Measurements from ENCODE around the gene ARHGAP8. TPM values are rescaled to one million over a fixed set of nuclear protein-coding genes. Genes with fewer than 3 reads are reported as not detected.
"Not testable (repeated sequence)": the region's sequence is repeated elsewhere in the genome, so short reads cannot be mapped to it uniquely, and the experiment has no call there.

ARHGAP8 gene
- polyA plus RNA-seq, 1 donor: 16.2 TPM

DNA sequence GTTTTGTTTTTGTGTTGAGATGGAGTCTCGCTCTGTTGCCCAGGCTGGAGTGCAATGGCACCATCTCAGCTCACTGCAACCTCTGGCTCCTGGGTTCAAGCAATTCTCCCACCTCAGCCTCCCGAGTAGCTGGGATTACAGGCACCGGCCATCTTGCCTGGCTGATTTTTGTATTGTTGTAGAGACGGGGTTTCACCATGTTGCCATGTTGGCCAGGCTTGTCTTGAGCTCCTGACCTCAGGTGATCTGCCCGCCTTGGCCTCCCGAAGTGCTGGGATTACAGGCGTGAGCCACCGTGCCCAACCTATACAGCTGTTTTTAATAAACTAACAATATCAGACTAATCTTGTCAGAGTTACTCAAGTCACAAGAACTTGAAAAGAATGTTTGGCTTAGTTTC, 102.3 kb downstream of the ARHGAP8 start:
- WGBS (ENCODE audit: insufficient coverage, low lambda C conversion rate): no CpG with 5 or more reads among the region's 8 CpGs
- not testable (repeated sequence) for DNase-seq; H3K9me3 ChIP-seq (ENCODE audit: control insufficient read depth, low read depth, low read length); H3K4me3 ChIP-seq (ENCODE audit: low read length); H3K4me1 ChIP-seq (ENCODE audit: control insufficient read depth, insufficient read depth, low read length); H3K27ac ChIP-seq (ENCODE audit: low read length); H3K36me3 ChIP-seq (ENCODE audit: control insufficient read depth, insufficient read depth, low read length); H3K27me3 ChIP-seq (ENCODE audit: control insufficient read depth, insufficient read depth, low read length)

- Histone ChIP-seq H3K4me3 (ENCODE audit: low read length) (no peak overlapping the region), H3K9me3 (ENCODE audit: control insufficient read depth, low read depth, low read length) (no peaks in the 10 kb centered on the region), H3K4me1 (ENCODE audit: control insufficient read depth, insufficient read depth, low read length) (no peaks in the 10 kb centered on the region), H3K27ac (ENCODE audit: low read length) (no peak overlapping the region), H3K27me3 (ENCODE audit: control insufficient read depth, insufficient read depth, low read length) (no peaks in the 10 kb centered on the region), H3K36me3 (ENCODE audit: control insufficient read depth, insufficient read depth, low read length) (no peaks in the 10 kb centered on the region)
- WGBS (ENCODE audit: insufficient coverage, low lambda C conversion rate): no CpG with 5 or more reads among the region's 5 CpGs
- no peak for DNase-seq
Observed at GRCh38 chr22:44855855-44856254, 103.5 kb downstream of the ARHGAP8 start.

DNA sequence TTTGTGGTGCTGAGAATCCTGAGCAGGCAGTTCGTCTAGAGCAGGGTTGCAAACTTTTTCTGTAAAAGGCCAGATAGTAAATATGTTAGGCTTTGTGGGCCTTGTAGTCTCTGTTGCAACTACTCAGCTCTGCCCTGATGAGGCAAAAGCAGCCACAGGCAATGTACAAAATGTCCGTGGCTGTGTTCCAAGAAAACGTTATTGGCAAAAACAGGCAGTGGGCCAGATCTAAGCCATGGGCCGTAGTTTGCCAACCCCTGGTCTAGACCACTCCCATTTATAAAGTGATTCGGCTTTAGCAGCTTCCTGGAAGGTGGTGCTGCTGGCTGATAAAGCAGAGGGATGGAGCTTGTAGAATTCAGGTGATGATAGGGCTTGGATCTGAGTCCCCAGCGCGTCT, 106.4 kb downstream of the ARHGAP8 start:
- no CpG with 5 or more reads among the region's 7 CpGs for WGBS (ENCODE audit: insufficient coverage, low lambda C conversion rate)
- not testable (repeated sequence) for H3K36me3 ChIP-seq (ENCODE audit: control insufficient read depth, insufficient read depth, low read length); H3K4me1 ChIP-seq (ENCODE audit: control insufficient read depth, insufficient read depth, low read length); DNase-seq; H3K27me3 ChIP-seq (ENCODE audit: control insufficient read depth, insufficient read depth, low read length); H3K4me3 ChIP-seq (ENCODE audit: low read length); H3K27ac ChIP-seq (ENCODE audit: low read length); H3K9me3 ChIP-seq (ENCODE audit: control insufficient read depth, low read depth, low read length)

DNA sequence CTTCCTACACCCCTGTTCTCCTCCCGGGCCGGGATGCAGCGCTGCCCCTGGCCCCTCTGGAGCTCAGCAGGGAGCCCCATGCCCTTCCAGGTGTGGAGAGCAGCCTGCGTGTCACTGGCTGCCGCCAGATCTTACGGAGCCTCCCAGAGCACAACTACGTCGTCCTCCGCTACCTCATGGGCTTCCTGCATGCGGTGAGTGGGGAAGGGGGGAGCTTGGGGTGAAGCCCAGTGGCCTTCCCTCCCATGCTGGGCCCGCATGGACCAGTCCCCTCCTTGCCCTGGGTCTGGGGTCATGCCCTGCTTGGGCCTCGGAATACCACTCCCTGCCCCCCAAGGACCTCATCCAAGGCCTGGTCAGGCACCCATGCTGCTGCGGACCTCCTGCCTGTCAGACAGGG, 107.3 kb downstream of the ARHGAP8 start:
- H3K4me1 ChIP-seq (ENCODE audit: control insufficient read depth, insufficient read depth, low read length): no peaks in the 10 kb centered on the region
- H3K27ac ChIP-seq (ENCODE audit: low read length): no peak overlapping the region
- H3K4me3 ChIP-seq (ENCODE audit: low read length): no peak overlapping the region
- no CpG with 5 or more reads among the region's 13 CpGs for WGBS (ENCODE audit: insufficient coverage, low lambda C conversion rate)
- no peaks in the 10 kb centered on the region for H3K36me3 ChIP-seq (ENCODE audit: control insufficient read depth, insufficient read depth, low read length)
- H3K9me3 ChIP-seq (ENCODE audit: control insufficient read depth, low read depth, low read length): no peaks in the 10 kb centered on the region
- H3K27me3 ChIP-seq (ENCODE audit: control insufficient read depth, insufficient read depth, low read length): no peaks in the 10 kb centered on the region
- DNase-seq: no peak

- Histone ChIP-seq H3K4me1 (ENCODE audit: control insufficient read depth, insufficient read depth, low read length) (no peaks in the 10 kb centered on the region), H3K9me3 (ENCODE audit: control insufficient read depth, low read depth, low read length) (no peaks in the 10 kb centered on the region), H3K27me3 (ENCODE audit: control insufficient read depth, insufficient read depth, low read length) (no peaks in the 10 kb centered on the region), H3K4me3 (ENCODE audit: low read length) (no peak overlapping the region), H3K36me3 (ENCODE audit: control insufficient read depth, insufficient read depth, low read length) (no peaks in the 10 kb centered on the region), H3K27ac (ENCODE audit: low read length) (no peak overlapping the region)
- no peak for DNase-seq
- WGBS (ENCODE audit: insufficient coverage, low lambda C conversion rate): no CpG with 5 or more reads among the region's 6 CpGs
Observed at GRCh38 chr22:44860311-44860710, 107.9 kb downstream of the ARHGAP8 start.

DNA sequence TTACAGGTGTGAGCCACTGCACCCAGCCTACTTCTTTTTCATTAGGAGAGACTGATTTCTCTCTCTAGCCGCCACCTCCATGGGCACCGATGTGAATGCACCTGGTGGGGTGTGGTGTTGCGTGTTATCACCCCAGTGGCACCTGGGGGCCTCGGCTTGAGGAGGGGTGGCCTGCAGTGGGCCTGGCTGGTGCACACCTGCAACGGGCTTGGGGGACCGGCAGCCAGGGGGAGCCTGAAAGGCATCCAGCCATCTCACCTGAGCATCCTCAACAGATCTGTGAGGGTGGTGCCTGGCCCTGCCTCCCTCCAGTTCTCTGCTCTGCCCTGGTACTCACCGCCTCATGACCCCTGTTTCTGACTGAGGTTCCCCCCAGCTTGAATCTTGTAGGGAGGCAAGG, 108.9 kb downstream of the ARHGAP8 start:
- no peaks in the 10 kb centered on the region for H3K36me3 ChIP-seq (ENCODE audit: control insufficient read depth, insufficient read depth, low read length)
- no peak for DNase-seq
- no peaks in the 10 kb centered on the region for H3K27me3 ChIP-seq (ENCODE audit: control insufficient read depth, insufficient read depth, low read length)
- H3K9me3 ChIP-seq (ENCODE audit: control insufficient read depth, low read depth, low read length): no peaks in the 10 kb centered on the region
- no peak overlapping the region for H3K4me3 ChIP-seq (ENCODE audit: low read length)
- no peaks in the 10 kb centered on the region for H3K4me1 ChIP-seq (ENCODE audit: control insufficient read depth, insufficient read depth, low read length)
- no CpG with 5 or more reads among the region's 7 CpGs for WGBS (ENCODE audit: insufficient coverage, low lambda C conversion rate)
- H3K27ac ChIP-seq (ENCODE audit: low read length): no peak overlapping the region

DNA sequence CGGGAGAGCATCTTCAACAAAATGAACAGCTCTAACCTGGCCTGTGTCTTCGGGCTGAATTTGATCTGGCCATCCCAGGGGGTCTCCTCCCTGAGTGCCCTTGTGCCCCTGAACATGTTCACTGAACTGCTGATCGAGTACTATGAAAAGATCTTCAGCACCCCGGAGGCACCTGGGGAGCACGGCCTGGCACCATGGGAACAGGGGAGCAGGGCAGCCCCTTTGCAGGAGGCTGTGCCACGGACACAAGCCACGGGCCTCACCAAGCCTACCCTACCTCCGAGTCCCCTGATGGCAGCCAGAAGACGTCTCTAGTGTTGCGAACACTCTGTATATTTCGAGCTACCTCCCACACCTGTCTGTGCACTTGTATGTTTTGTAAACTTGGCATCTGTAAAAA, 109.9 kb downstream of the ARHGAP8 start:
- Histone ChIP-seq H3K36me3 (ENCODE audit: control insufficient read depth, insufficient read depth, low read length) (no peaks in the 10 kb centered on the region), H3K4me3 (ENCODE audit: low read length) (no peak overlapping the region), H3K9me3 (ENCODE audit: control insufficient read depth, low read depth, low read length) (no peaks in the 10 kb centered on the region), H3K27ac (ENCODE audit: low read length) (no peak overlapping the region), H3K4me1 (ENCODE audit: control insufficient read depth, insufficient read depth, low read length) (no peaks in the 10 kb centered on the region), H3K27me3 (ENCODE audit: control insufficient read depth, insufficient read depth, low read length) (no peaks in the 10 kb centered on the region)
- DNase-seq: no peak
- no CpG with 5 or more reads among the region's 11 CpGs for WGBS (ENCODE audit: insufficient coverage, low lambda C conversion rate)

- WGBS (ENCODE audit: insufficient coverage, low lambda C conversion rate): no CpG with 5 or more reads among the region's 19 CpGs
- H3K9me3 ChIP-seq (ENCODE audit: control insufficient read depth, low read depth, low read length): no peaks in the 10 kb centered on the region
- DNase-seq: no peak
- H3K4me1 ChIP-seq (ENCODE audit: control insufficient read depth, insufficient read depth, low read length): no peaks in the 10 kb centered on the region
- no peak overlapping the region for H3K4me3 ChIP-seq (ENCODE audit: low read length)
- no peak overlapping the region for H3K27ac ChIP-seq (ENCODE audit: low read length)
- no peaks in the 10 kb centered on the region for H3K27me3 ChIP-seq (ENCODE audit: control insufficient read depth, insufficient read depth, low read length)
- no peaks in the 10 kb centered on the region for H3K36me3 ChIP-seq (ENCODE audit: control insufficient read depth, insufficient read depth, low read length)
Observed at GRCh38 chr22:44862981-44863860, 110.8 kb downstream of the ARHGAP8 start.

DNA sequence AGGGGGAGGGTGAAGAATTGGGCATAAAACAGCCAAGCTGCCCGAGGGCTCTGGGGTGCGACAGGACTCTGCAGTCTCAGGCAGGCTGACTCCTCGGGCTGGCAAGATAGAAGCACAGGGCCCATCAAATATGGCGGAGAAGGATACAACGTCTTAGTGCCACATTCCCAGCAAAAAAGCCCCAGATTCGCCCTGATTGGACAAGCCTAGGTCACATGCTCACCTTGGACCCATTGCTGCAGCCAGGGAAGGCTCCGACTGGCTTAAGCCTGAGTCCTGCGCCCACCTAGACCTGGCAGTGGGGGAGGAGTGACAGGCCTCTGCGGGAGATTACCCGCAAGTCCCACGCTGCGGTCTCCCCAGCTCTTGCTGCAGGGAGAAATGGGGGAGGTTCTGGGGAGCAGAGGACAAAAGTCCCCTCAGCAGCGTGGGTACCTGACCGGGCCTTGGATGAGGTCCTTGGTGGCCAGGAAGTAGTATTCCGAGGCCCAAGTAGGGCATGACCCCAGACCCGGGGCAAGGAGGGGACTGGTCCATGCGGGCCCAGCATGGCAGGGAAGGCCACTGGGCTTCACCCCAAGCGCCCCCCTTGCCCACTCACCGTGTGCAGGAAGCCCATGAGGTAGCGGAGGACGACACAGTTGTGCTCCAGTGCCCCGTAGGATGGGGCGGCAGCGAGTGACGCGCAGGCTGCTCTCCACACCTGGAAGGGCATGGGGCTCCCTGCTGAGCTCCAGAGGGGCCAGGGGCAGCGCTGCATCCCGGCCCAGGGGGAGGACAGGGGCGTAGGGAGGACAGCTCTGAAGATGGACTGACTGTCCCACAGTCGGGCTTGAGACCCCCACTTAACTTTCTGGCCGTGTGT, 113.0 kb downstream of the ARHGAP8 start:
- H3K27ac ChIP-seq (ENCODE audit: low read length): no peak overlapping the region
- no peaks in the 10 kb centered on the region for H3K27me3 ChIP-seq (ENCODE audit: control insufficient read depth, insufficient read depth, low read length)
- no peak overlapping the region for H3K4me3 ChIP-seq (ENCODE audit: low read length)
- DNase-seq: no peak
- no peaks in the 10 kb centered on the region for H3K36me3 ChIP-seq (ENCODE audit: control insufficient read depth, insufficient read depth, low read length)
- no peaks in the 10 kb centered on the region for H3K9me3 ChIP-seq (ENCODE audit: control insufficient read depth, low read depth, low read length)
- no peaks in the 10 kb centered on the region for H3K4me1 ChIP-seq (ENCODE audit: control insufficient read depth, insufficient read depth, low read length)
- no CpG with 5 or more reads among the region's 31 CpGs for WGBS (ENCODE audit: insufficient coverage, low lambda C conversion rate)

GRCh38 chr22:44869196-44869595, 116.8 kb downstream of the ARHGAP8 start:
- Histone ChIP-seq H3K4me3 (ENCODE audit: low read length) (no peak overlapping the region), H3K27me3 (ENCODE audit: control insufficient read depth, insufficient read depth, low read length) (no peaks in the 10 kb centered on the region), H3K36me3 (ENCODE audit: control insufficient read depth, insufficient read depth, low read length) (no peaks in the 10 kb centered on the region), H3K27ac (ENCODE audit: low read length) (no peak overlapping the region), H3K4me1 (ENCODE audit: control insufficient read depth, insufficient read depth, low read length) (no peaks in the 10 kb centered on the region), H3K9me3 (ENCODE audit: control insufficient read depth, low read depth, low read length) (no peaks in the 10 kb centered on the region)
- DNase-seq: no peak
- WGBS (ENCODE audit: insufficient coverage, low lambda C conversion rate): no CpG with 5 or more reads among the region's 7 CpGs

Data from large intestine (tissue), 3 donors.